ENCODE data around the gene SKIC2.

The SKIC2 gene

DNA sequence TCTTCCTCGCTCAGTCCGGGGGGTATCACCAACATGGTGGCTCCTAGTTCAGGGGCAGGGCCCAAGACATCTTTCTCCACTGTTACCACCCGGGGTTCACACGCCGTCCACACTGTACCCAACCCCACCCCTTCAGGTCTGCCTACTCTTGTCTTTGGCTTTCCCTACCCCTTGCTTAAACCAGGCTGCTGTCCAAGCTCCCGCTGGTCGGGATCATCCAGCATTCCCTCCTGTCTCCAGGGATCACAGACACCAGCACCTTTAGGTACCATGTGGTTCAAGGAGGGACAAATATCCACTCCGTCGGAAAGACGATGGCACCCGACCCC, 599 bp upstream of the SKIC2 start:
- Histone ChIP-seq H3K4me3 (ENCODE audit: low read depth in 1 of 2, low read length in 1 of 2) (peak overlapping the region; percentile 87 to 88), H3K36me3 (peaks cover 71% of the 10 kb centered on the region), H3K9me3 (no peaks in the 10 kb centered on the region), H3K27me3 (no peaks in the 10 kb centered on the region), H3K27ac (peak overlapping the region; percentile 90), H3K4me1 (ENCODE audit: control insufficient read depth in 1 of 2, insufficient read depth in 1 of 2, low read depth in 1 of 2, low read length in 1 of 2) (peaks cover 17 to 18% of the 10 kb centered on the region in 2 experiments)
- TF ChIP-seq, protein P1, sequence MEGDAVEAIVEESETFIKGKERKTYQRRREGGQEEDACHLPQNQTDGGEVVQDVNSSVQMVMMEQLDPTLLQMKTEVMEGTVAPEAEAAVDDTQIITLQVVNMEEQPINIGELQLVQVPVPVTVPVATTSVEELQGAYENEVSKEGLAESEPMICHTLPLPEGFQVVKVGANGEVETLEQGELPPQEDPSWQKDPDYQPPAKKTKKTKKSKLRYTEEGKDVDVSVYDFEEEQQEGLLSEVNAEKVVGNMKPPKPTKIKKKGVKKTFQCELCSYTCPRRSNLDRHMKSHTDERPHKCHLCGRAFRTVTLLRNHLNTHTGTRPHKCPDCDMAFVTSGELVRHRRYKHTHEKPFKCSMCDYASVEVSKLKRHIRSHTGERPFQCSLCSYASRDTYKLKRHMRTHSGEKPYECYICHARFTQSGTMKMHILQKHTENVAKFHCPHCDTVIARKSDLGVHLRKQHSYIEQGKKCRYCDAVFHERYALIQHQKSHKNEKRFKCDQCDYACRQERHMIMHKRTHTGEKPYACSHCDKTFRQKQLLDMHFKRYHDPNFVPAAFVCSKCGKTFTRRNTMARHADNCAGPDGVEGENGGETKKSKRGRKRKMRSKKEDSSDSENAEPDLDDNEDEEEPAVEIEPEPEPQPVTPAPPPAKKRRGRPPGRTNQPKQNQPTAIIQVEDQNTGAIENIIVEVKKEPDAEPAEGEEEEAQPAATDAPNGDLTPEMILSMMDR (IDR thresholded peaks at IDR 0.05): no peak

DNA sequence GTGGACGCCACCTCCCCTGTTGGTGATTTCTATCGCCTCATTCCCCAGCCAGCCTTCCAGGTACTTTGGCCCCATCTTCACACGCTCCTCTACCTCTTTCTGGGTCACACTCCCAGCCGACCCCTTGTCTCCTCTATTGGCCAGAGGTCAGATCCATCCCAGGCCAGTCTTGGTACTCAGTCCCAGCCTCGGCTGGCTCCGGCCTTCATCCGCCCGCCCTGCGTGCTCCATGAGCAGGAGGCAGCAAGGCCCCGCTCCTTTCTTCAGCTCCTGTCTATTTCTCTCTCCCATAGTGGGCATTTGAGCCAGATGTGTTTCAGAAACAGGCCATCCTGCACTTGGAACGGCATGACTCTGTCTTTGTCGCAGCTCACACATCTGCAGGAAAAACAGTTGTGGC, 2.6 kb downstream of the SKIC2 start:
- H3K4me3 ChIP-seq (ENCODE audit: low read depth in 1 of 2, low read length in 1 of 2): no peak overlapping the region
- no peak overlapping the region for H3K27ac ChIP-seq
- H3K27me3 ChIP-seq: no peaks in the 10 kb centered on the region
- TF ChIP-seq, protein P1 (IDR thresholded peaks at IDR 0.05): no peak
- peaks cover 73% of the 10 kb centered on the region for H3K36me3 ChIP-seq
- peaks cover 17 to 18% of the 10 kb centered on the region in 2 experiments for H3K4me1 ChIP-seq (ENCODE audit: control insufficient read depth in 1 of 2, insufficient read depth in 1 of 2, low read depth in 1 of 2, low read length in 1 of 2)
- no peaks in the 10 kb centered on the region for H3K9me3 ChIP-seq

DNA sequence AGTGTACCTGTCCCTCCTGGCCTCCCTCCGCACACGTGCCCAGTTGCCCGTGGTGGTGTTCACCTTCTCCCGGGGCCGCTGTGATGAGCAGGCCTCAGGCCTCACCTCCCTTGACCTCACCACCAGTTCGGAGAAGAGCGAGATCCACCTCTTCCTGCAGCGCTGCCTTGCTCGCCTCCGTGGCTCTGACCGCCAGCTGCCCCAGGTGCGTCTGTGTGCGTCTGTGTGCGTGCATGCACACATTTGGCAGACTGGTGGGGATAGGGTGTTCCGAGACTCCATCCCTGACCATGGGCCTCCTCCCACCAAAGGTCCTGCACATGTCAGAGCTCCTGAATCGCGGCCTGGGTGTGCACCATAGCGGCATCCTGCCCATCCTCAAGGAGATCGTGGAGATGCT, 4.9 kb downstream of the SKIC2 start:
- TF ChIP-seq, protein P1 (IDR thresholded peaks at IDR 0.05): no peak
- H3K36me3 ChIP-seq: peaks cover 91% of the 10 kb centered on the region
- peaks cover 8 to 10% of the 10 kb centered on the region in 2 experiments for H3K4me1 ChIP-seq (ENCODE audit: control insufficient read depth in 1 of 2, insufficient read depth in 1 of 2, low read depth in 1 of 2, low read length in 1 of 2)
- H3K27ac ChIP-seq: no peak overlapping the region
- no peaks in the 10 kb centered on the region for H3K27me3 ChIP-seq
- H3K9me3 ChIP-seq: no peaks in the 10 kb centered on the region
- no peak overlapping the region for H3K4me3 ChIP-seq (ENCODE audit: low read depth in 1 of 2, low read length in 1 of 2)

DNA sequence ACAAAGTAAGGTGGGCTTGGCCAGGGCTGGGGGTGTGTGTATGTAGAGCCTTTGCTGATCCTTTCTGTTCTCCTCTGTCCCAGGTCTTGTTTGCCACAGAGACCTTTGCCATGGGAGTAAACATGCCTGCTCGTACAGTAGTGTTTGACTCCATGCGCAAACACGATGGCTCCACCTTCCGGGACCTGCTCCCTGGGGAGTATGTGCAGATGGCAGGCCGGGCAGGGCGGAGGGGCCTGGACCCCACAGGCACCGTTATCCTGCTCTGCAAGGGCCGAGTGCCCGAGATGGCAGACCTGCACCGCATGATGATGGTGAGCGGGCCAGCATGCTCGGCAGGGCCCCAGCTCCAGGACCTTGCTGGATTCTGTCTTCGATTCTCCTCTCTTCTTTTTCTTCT, 6.7 kb downstream of the SKIC2 start:
- H3K4me1 ChIP-seq (ENCODE audit: control insufficient read depth in 1 of 2, insufficient read depth in 1 of 2, low read depth in 1 of 2, low read length in 1 of 2): peaks cover 0 to 3% of the 10 kb centered on the region in 2 experiments
- TF ChIP-seq, protein P1 (IDR thresholded peaks at IDR 0.05): no peak

DNA sequence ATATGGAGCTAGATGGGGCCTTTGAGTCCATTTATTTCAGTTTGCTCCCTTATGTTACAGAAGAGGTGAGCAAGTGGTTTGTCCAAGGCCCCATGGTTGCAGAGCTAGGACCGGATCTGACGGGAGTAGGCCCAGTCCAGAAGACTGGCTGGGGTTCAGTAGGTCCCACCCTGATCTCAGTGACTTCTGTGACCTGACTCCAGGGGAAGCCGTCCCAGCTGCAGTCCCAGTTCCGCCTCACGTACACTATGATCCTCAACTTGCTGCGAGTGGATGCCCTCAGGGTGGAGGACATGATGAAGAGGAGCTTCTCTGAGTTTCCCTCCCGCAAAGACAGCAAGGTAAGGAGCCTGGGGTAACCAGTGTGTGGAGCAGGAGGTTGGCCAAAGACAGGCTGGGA, 7.5 kb downstream of the SKIC2 start:
- Histone ChIP-seq H3K9me3 (no peaks in the 10 kb centered on the region), H3K4me3 (ENCODE audit: low read depth in 1 of 2, low read length in 1 of 2) (no peak overlapping the region), H3K27ac (no peak overlapping the region), H3K27me3 (no peaks in the 10 kb centered on the region), H3K36me3 (peaks cover 93% of the 10 kb centered on the region), H3K4me1 (ENCODE audit: control insufficient read depth in 1 of 2, insufficient read depth in 1 of 2, low read depth in 1 of 2, low read length in 1 of 2) (peaks cover 8 to 11% of the 10 kb centered on the region in 2 experiments)
- TF ChIP-seq, protein P1 (IDR thresholded peaks at IDR 0.05): no peak

More for the DNA sequence above, 6.7 kb downstream of the SKIC2 start:
- Histone ChIP-seq H3K9me3 (no peaks in the 10 kb centered on the region), H3K4me3 (ENCODE audit: low read depth in 1 of 2, low read length in 1 of 2) (no peak overlapping the region), H3K36me3 (peaks cover 100% of the 10 kb centered on the region), H3K27ac (no peak overlapping the region), H3K27me3 (no peaks in the 10 kb centered on the region)

Measured in neutrophil (primary cell).